MCF 10A (cell line): ENCODE data around the gene ZNF888. TPM values are rescaled to one million over a fixed set of nuclear protein-coding genes. Genes with fewer than 3 reads are reported as not detected.
"Not testable (repeated sequence)": the region's sequence is repeated elsewhere in the genome, so short reads cannot be mapped to it uniquely, and the experiment has no call there.

Source experiments
- BruUV-seq: library from RNA; stranded (reverse); fragments of 400-500 nt; replicated peaks from 2 replicates; lab custom pipeline; 2021; lab: Mats Ljungman, UMichigan
- CTCF ChIA-PET: fragments of 300-600 bp; sonication (Branson Sonifier 250); formaldehyde crosslinking; extraction: SDS; loops from one replicate; lab custom pipeline; 2021; ENCODE audit warnings: antibody characterized with exemption, inconsistent platforms; lab: Yijun Ruan, JAX
- POLR2A ChIA-PET: fragments of 300-600, 350-650 bp; sonication (Branson Sonifier 250); formaldehyde crosslinking; extraction: SDS; loops from one replicate; lab custom pipeline; 2020; ENCODE audit warnings: antibody characterized with exemption, inconsistent platforms; lab: Yijun Ruan, JAX
- DNase-seq: peaks from one replicate; pipeline ENCODE4 v3.0.0-alpha.2; 2018; ENCODE audit not compliant: unreplicated experiment
- H3K27ac Mint-ChIP-seq: one replicate; pipeline ENCODE4 v1.8.0; 2022; ENCODE audit warnings: mild to moderate bottlenecking, low read depth, mixed read lengths; ENCODE audit not compliant: unreplicated experiment
- H3K27me3 Mint-ChIP-seq: one replicate; pipeline ENCODE4 v1.8.0; 2022; ENCODE audit warnings: mixed read lengths; ENCODE audit not compliant: insufficient read depth, unreplicated experiment
- H3K36me3 Mint-ChIP-seq: one replicate; pipeline ENCODE4 v1.8.0; 2022; ENCODE audit warnings: mild to moderate bottlenecking, moderate library complexity, mixed read lengths; ENCODE audit not compliant: insufficient read depth, unreplicated experiment
- H3K4me1 Mint-ChIP-seq: one replicate; pipeline ENCODE4 v1.8.0; 2022; ENCODE audit warnings: mixed read lengths; ENCODE audit not compliant: insufficient read depth, unreplicated experiment
- H3K4me3 Mint-ChIP-seq: one replicate; pipeline ENCODE4 v1.8.0; 2022; ENCODE audit warnings: mild to moderate bottlenecking, moderate library complexity, mixed read lengths; ENCODE audit not compliant: unreplicated experiment
- H3K9me3 Mint-ChIP-seq: one replicate; pipeline ENCODE4 v1.8.0; 2022; ENCODE audit warnings: mixed read lengths; ENCODE audit not compliant: unreplicated experiment
- CTCF ChIP-seq: fragments of 200-600 bp; IDR thresholded peaks from one replicate; pipeline ENCODE4 v1.8.0; 2022; ENCODE audit warnings: antibody characterized with exemption, mild to moderate bottlenecking; ENCODE audit not compliant: unreplicated experiment
- intact Hi-C: fragments of 100-400 bp; cut with micrococcal nuclease; formaldehyde crosslinking; loops from 2 replicates; pipeline ENCODE4 v1.14.1; 2022
- total RNA-seq: library from RNA; stranded (reverse); gene quantifications from 2 replicates; pipeline ENCODE4 v1.2.3, GENCODE V29; 2022

The ZNF888 gene
- total RNA-seq, 1 experiment from 2014 or later = 7.0 TPM

GRCh38 chr19:52917531-52917930 is 5.7 kb downstream of the ZNF888 start:
- CTCF ChIA-PET = no interaction called here
- no peak overlapping the region for H3K27ac Mint-ChIP-seq
- peaks cover 40% of the 10 kb centered on the region for H3K36me3 Mint-ChIP-seq
- H3K4me1 Mint-ChIP-seq = peaks cover 17% of the 10 kb centered on the region
- no peaks in the 10 kb centered on the region for H3K27me3 Mint-ChIP-seq
- no peaks in the 10 kb centered on the region for H3K9me3 Mint-ChIP-seq
- BruUV-seq = no TSS peak
- no peak for DNase-seq
- intact Hi-C loops = no loop called here
- POLR2A ChIA-PET = no interaction called here
- no peak for TF ChIP-seq CTCF
- no peak overlapping the region for H3K4me3 Mint-ChIP-seq

GRCh38 chr19:52910648-52911047 is 12.6 kb downstream of the ZNF888 start:
- intact Hi-C loops = no loop called here
- no peak for TF ChIP-seq CTCF
- no peaks in the 10 kb centered on the region for H3K27me3 Mint-ChIP-seq
- BruUV-seq = no TSS peak
- POLR2A ChIA-PET = no interaction called here
- H3K36me3 Mint-ChIP-seq = peaks cover 75% of the 10 kb centered on the region
- CTCF ChIA-PET = interaction anchor here (0.9 kb wide), 1 partner anchor 13 kb away, joined by 4 read pairs; the partner anchor contains the start of gene ZNF320
- H3K4me1 Mint-ChIP-seq = no peaks in the 10 kb centered on the region
- H3K9me3 Mint-ChIP-seq = peaks cover 16% of the 10 kb centered on the region
- no peak overlapping the region for H3K4me3 Mint-ChIP-seq
- DNase-seq = no peak
- H3K27ac Mint-ChIP-seq = no peak overlapping the region

- H3K27ac Mint-ChIP-seq, H3K4me3 Mint-ChIP-seq, DNase-seq, intact Hi-C loops, POLR2A ChIA-PET, H3K27me3 Mint-ChIP-seq, BruUV-seq, H3K4me1 Mint-ChIP-seq: not testable (repeated sequence)
- CTCF ChIA-PET = interaction anchor here (0.7 kb wide), 1 partner anchor 259 kb away, joined by 4 read pairs; no protein-coding TSS in a partner anchor
- Mint-ChIP-seq H3K9me3 (peaks cover 16% of the 10 kb centered on the region), H3K36me3 (peaks cover 33% of the 10 kb centered on the region)
Observed at GRCh38 chr19:52904052-52904780, 19.0 kb downstream of the ZNF888 start.

- ChIA-PET POLR2A (interaction anchor here (1.2 kb wide), 1 partner anchor 22 kb away, joined by 6 read pairs; no protein-coding TSS in a partner anchor), CTCF (interaction anchor here (0.6 kb wide), 1 partner anchor 151 kb away, joined by 3 read pairs; no protein-coding TSS in a partner anchor)
- H3K9me3 Mint-ChIP-seq = peaks cover 20% of the 10 kb centered on the region
- H3K36me3 Mint-ChIP-seq = peaks cover 25% of the 10 kb centered on the region
- no peak for DNase-seq
- no peaks in the 10 kb centered on the region for H3K27me3 Mint-ChIP-seq
- H3K4me1 Mint-ChIP-seq = no peaks in the 10 kb centered on the region
- H3K4me3 Mint-ChIP-seq = no peak overlapping the region
- H3K27ac Mint-ChIP-seq = no peak overlapping the region
- TF ChIP-seq CTCF = no peak
- intact Hi-C loops = no loop called here
- BruUV-seq = no TSS peak
Observed at GRCh38 chr19:52901842-52902241, 21.4 kb downstream of the ZNF888 start.

GRCh38 chr19:52898596-52898995 is 24.6 kb downstream of the ZNF888 start:
- DNase-seq, POLR2A ChIA-PET, BruUV-seq, H3K27ac Mint-ChIP-seq, H3K4me1 Mint-ChIP-seq, intact Hi-C loops, H3K27me3 Mint-ChIP-seq, H3K4me3 Mint-ChIP-seq: not testable (repeated sequence)
- H3K9me3 Mint-ChIP-seq = peaks cover 11% of the 10 kb centered on the region
- peaks cover 13% of the 10 kb centered on the region for H3K36me3 Mint-ChIP-seq
- CTCF ChIA-PET = interaction anchor here (0.6 to 1.5 kb wide), 3 partner anchors 10 to 28 kb away, joined by 3 to 4 read pairs (median 4); no protein-coding TSS in a partner anchor
